ENCODE measurements around the gene RPL41. TPM values are rescaled to one million over a fixed set of nuclear protein-coding genes. Genes with fewer than 3 reads are reported as not detected.

Gene RPL41
- polyA plus RNA-seq, 1 experiment, result 7,461 TPM

GRCh38 chr12:56119361-56119796, 2.9 kb downstream of the RPL41 start:
- Histone ChIP-seq H3K4me3 (ENCODE audit: low read depth, low read length) (peak overlapping the region; percentile 92), H3K27ac (ENCODE audit: low read depth, low read length) (no peak overlapping the region), H3K27me3 (ENCODE audit: control insufficient read depth, insufficient read depth, low read length) (no peaks in the 10 kb centered on the region), H3K9me3 (ENCODE audit: control insufficient read depth, insufficient read depth, low read length) (no peaks in the 10 kb centered on the region; the same call in 1 of the 2 replicates)
- POLR2A ChIA-PET, result interaction anchor here (0.6 to 3.6 kb wide), 10 partner anchors 8 to 102 kb away, joined by 3 to 40 read pairs (median 4); partner anchors contain the start of genes ESYT1, MYL6, RNF41 and SMARCC2
- peak; percentile 90 for DNase-seq (ENCODE audit: low read depth, low spot score)
- TF ChIP-seq, protein P1, sequence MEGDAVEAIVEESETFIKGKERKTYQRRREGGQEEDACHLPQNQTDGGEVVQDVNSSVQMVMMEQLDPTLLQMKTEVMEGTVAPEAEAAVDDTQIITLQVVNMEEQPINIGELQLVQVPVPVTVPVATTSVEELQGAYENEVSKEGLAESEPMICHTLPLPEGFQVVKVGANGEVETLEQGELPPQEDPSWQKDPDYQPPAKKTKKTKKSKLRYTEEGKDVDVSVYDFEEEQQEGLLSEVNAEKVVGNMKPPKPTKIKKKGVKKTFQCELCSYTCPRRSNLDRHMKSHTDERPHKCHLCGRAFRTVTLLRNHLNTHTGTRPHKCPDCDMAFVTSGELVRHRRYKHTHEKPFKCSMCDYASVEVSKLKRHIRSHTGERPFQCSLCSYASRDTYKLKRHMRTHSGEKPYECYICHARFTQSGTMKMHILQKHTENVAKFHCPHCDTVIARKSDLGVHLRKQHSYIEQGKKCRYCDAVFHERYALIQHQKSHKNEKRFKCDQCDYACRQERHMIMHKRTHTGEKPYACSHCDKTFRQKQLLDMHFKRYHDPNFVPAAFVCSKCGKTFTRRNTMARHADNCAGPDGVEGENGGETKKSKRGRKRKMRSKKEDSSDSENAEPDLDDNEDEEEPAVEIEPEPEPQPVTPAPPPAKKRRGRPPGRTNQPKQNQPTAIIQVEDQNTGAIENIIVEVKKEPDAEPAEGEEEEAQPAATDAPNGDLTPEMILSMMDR (IDR thresholded peaks at IDR 0.05; ENCODE audit: low read depth, low read length), result peak; percentile 84
- CTCF ChIA-PET, result interaction anchor here (0.6 to 5.3 kb wide), 18 partner anchors 9 to 148 kb away, joined by 3 to 96 read pairs (median 5); partner anchors contain the start of genes ESYT1, MYL6, PA2G4 and RNF41

GRCh38 chr12:56120158-56120846, 3.9 kb downstream of the RPL41 start:
- Histone ChIP-seq H3K27me3 (ENCODE audit: control insufficient read depth, insufficient read depth, low read length) (no peaks in the 10 kb centered on the region), H3K9me3 (ENCODE audit: control insufficient read depth, insufficient read depth, low read length) (no peaks in the 10 kb centered on the region; the same call in 1 of the 2 replicates), H3K27ac (ENCODE audit: low read depth, low read length) (peak overlapping the region; percentile 22), H3K4me3 (ENCODE audit: low read depth, low read length) (no peak overlapping the region)
- no peak for DNase-seq (ENCODE audit: low read depth, low spot score)
- POLR2A ChIA-PET, result interaction anchor here (0.6 to 3.6 kb wide), 7 partner anchors 7 to 101 kb away, joined by 3 to 40 read pairs (median 5); partner anchors contain the start of genes ESYT1, MYL6, RNF41 and SMARCC2
- CTCF ChIA-PET, result interaction anchor here (0.6 to 5.3 kb wide), 16 partner anchors 8 to 148 kb away, joined by 3 to 96 read pairs (median 6); partner anchors contain the start of genes ESYT1, MYL6, PA2G4 and RNF41
- TF ChIP-seq, protein P1 (IDR thresholded peaks at IDR 0.05; ENCODE audit: low read depth, low read length), result no peak

DNA sequence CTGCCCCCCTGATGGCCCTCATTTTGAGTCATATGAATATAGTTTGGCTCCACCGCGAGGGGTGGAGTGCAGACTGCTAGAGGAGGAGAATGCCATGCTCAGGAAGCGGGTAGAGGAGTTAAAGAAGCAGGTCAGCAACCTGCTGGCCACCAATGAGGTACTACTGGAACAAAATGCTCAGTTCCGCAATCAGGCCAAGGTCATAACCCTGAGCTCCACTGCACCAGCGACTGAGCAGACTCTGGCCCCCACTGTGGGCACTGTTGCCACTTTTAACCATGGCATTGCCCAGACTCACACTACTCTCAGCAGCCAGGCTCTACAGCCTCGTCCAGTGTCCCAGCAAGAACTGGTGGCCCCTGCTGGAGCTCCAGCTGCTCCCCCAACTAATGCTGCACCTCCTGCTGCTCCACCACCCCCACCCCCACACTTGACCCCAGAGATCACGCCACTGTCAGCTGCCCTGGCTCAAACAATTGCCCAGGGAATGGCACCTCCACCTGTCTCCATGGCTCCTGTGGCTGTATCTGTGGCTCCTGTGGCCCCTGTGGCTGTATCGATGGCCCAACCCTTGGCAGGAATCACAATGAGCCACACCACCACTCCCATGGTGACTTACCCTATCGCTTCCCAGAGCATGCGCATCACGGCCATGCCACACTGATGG, 4.9 kb downstream of the RPL41 start:
- no peak for DNase-seq (ENCODE audit: low read depth, low spot score)

DNA sequence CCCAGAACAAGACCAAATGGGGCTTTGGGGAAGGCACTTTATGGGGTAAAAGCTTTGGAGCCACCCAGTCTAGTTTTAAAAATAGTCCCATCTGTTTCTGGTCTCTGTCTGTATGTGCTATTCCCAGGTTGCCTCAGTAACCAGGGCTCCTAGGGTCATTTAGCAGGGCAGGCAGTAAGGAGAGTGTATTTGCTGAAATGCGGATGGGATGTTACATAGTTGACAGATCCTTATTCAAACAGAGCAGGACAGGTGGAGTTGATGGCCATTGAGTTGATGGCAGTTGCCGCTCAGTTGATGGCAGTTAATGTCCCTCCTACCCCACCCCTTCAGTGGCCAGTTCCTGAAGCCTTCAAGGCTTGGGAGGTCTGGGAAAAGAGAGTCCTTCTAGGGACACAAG, 6.2 kb downstream of the RPL41 start:
- no peaks in the 10 kb centered on the region for H3K27me3 ChIP-seq (ENCODE audit: control insufficient read depth, insufficient read depth, low read length)
- H3K27ac ChIP-seq (ENCODE audit: low read depth, low read length), result no peak overlapping the region
- ChIA-PET POLR2A (interaction anchor here (0.6 kb wide), 1 partner anchor 78 kb away, joined by 4 read pairs; no protein-coding TSS in a partner anchor), CTCF (interaction anchor here (1.3 kb wide), 1 partner anchor 67 kb away, joined by 4 read pairs; no protein-coding TSS in a partner anchor)
- H3K9me3 ChIP-seq (ENCODE audit: control insufficient read depth, insufficient read depth, low read length), result no peaks in the 10 kb centered on the region; the same call in 1 of the 2 replicates
- H3K4me3 ChIP-seq (ENCODE audit: low read depth, low read length), result no peak overlapping the region
- TF ChIP-seq, protein P1 (IDR thresholded peaks at IDR 0.05; ENCODE audit: low read depth, low read length), result no peak
- DNase-seq (ENCODE audit: low read depth, low spot score), result no peak

More for the DNA sequence above, 4.9 kb downstream of the RPL41 start:
- POLR2A ChIA-PET, result no interaction called here
- H3K27me3 ChIP-seq (ENCODE audit: control insufficient read depth, insufficient read depth, low read length), result no peaks in the 10 kb centered on the region
- no peak overlapping the region for H3K4me3 ChIP-seq (ENCODE audit: low read depth, low read length)
- no peak overlapping the region for H3K27ac ChIP-seq (ENCODE audit: low read depth, low read length)
- no peaks in the 10 kb centered on the region; the same call in 1 of the 2 replicates for H3K9me3 ChIP-seq (ENCODE audit: control insufficient read depth, insufficient read depth, low read length)
- TF ChIP-seq, protein P1 (IDR thresholded peaks at IDR 0.05; ENCODE audit: low read depth, low read length), result no peak
- CTCF ChIA-PET, result interaction anchor here (5.3 kb wide), 1 partner anchor 67 kb away, joined by 96 read pairs; the partner anchor contains the start of gene SMARCC2

Data from AG04450 (cell line).